ENCODE measurements around the gene FAM76B.
"Not testable (repeated sequence)": the region's sequence is repeated elsewhere in the genome, so short reads cannot be mapped to it uniquely, and the experiment has no call there.

FAM76B gene

DNA sequence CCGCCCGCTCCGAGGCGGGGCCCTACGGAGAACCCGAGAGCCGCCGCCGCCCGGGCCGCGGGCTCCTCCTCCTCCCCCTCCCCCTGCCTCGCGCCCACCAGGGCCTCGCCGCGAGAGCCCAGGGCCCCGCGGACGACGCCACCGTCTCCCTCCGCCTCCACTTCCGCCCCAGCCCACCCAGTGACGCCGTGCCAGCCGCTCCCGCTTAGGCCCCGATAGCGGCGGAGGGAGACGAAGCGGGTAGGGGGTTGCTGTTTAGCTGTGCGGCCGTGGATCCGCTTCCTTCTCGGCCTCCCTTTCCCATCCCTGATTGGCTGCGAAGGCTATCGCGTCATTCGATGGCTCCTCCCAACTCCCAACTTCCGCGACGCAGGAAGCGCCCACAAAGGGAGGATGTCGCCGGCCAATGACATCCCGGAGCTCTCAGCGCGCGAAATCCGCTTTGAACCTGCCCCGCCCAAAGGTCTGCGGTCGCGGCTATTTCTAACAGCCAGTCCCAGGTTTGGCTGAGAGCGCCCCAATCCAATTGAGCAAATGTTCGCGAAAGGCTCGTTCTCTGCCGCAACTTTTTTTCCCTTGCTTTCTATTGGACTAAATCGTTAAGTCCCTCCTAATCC lies at the start of gene FAM76B:
Gene FAM76B, minus strand, starts transcription at position 277 of the 617 bp plus-strand sequence. CDS start 304 bp downstream, outside the sequence.
- peak; percentile 99 for DNase-seq

GRCh38 chr11:95835768-95836488 lies 46.3 kb upstream of the FAM76B start:
- peak; percentile 68 for DNase-seq

DNA sequence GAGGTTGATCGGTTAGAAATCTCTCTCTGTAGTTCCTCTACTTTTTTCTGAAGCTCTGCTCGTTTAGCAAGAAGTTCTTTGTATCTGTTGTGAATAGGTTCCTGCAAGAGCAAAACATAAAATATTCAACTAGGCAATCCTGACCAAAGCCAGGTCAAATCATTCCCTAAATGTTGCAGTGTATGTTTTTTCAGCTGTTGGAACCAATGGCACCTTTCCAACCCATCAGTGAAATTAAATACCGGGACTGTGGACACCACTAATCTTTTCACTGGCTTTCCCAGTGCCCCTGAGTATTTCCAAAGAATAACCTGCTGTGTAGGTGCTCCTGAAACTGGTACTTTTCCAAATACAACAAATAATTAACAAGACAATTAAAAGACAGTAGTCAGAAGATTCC lies 45.8 kb upstream of the FAM76B start:
- DNase-seq: no peak

GRCh38 chr11:95833378-95833777 lies 43.8 kb upstream of the FAM76B start:
- no peak for DNase-seq

DNA sequence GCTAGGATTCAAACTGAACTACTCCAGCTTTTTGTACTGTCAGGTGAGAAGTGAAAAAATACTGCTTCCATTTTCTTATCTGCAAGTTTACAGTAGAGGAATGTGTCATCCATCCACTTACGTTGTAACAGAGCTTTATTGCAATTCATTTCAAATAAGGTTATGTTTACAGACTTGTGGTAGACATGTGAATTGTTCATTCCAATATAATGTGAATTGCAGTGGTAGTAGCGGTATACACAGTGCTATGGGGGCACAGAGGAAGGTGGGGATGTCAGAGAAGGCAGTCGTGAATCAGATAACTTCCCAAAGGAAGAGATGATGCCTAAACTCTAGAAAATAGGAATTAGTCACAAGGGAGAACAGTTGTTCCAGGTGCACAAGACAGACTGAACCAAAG lies 43.2 kb upstream of the FAM76B start:
- DNase-seq: no peak

DNA sequence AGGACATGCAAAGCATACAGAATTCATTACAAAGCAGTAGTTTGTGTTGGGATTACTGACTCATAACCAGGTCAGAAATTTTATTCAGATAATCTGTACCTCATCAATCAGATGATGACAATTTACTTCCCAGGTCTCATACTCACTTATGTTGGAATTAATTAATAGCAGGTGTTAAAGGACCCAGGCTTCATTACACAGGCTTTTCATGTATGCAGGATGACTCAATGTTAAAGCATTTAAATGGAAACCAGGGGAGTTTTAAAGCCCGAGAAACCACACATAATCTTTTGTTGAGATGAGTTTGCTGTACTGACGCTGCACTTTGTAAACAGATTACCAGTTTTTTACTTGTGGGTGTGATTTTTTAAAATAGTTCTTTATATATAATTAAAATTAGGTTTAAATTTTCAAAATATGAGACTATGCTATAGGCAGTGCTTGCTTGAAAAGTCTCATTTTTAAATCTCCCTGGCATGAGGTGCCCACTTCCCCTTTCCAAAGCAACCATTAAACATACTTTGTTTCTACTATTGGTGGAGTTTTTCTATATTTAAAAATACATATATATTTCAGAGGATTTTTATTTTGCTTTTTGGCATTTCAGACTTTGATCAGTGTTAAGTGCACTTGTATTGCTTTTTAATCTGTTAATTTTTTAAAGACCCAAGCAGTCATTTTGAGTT lies 41.8 kb upstream of the FAM76B start:
- no peak for DNase-seq

DNA sequence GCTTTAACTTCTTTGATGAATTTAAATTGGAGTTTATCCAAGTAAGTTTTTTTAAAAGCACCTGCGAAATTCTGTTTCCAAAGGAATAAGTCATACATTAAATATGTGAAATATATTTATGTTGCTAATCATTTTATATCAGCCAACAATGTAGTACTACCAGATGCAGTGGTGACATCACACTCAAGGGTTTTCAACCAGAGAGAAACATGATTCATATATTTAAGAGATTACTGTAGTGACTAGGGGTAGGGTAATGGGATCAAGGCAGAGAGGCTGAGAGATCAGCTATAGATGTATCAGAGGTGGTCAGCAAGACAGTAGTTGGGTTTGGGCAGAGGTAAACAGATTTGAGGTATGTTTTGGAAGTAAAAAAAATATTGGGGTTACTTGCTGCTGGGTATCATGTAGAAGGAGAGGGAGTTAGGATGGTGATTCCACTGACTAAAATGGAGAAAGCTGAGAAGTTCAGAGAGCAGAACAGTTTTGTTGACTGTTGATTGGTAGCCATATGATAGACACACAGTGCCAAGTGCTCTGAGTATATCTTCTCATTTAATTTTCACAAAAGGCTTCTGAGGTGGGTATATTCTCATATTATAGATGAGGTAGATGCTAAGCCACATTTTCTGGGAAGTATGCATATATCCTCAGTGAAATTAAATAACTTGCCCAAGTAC lies 40.1 kb upstream of the FAM76B start:
- DNase-seq: no peak

DNA sequence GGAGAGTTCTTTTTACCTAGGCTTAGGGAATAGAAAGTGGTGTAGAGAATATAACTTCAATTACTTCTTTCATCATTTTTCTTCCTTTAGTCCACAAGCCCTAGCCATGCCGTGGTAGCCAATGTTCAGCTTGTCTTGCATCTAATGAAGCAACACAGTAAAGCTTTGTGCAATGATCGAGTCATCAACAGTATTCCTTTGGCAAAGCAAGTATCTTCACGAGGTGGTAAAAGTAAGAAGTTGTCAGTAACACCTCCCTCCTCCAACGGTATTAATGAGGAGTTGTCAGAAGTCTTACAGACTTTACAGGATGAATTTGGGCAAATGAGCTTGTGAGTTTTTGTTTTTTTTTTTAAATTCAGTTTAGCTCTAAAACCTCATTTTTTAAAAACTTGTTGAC lies 38.1 kb upstream of the FAM76B start:
- DNase-seq: no peak

DNA sequence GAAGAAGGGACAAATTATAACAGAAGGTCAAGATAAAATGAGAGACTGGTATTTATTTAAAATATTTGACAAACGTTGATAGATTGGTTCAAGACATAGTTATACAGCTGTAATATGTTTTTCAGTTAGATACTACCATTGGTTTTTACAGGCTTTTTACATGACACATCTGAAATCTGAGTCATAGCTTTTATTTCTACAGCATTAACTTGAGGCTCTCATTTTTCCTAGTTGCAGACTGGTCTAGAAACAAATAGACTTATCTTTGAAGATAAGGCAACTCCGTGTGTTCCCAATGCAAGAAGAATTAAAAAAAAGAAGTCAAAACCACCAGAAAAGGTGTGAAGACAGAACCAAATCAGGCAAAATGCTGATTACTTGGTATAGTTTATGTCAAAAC lies 32.1 kb upstream of the FAM76B start:
- no peak for DNase-seq

GRCh38 chr11:95816037-95816436 lies 26.5 kb upstream of the FAM76B start:
- no peak for DNase-seq

- not testable (repeated sequence) for DNase-seq
Measured at GRCh38 chr11:95811052-95811451, 21.5 kb upstream of the FAM76B start.

DNA sequence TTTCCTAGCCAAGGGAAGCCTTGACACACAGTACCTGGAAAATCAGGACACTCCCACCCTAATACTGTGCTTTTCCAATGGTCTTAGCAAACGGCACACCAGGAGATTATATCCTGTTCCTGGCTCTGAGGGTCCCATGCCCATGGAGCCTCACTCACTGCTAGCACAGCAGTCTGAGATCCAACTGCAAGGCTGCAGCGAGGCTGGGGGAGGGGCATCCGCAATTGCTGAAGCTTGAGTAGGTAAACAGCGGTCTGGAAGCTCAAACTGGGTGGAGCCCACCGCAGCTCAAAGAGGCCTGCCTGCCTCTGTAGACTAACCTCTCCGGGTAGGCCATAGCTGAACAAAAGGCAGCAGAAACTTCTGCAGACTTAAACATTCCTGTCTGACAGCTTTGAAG lies 16.9 kb upstream of the FAM76B start:
- not testable (repeated sequence) for DNase-seq

GRCh38 chr11:95805869-95806268 lies 16.3 kb upstream of the FAM76B start:
- no peak for DNase-seq

DNA sequence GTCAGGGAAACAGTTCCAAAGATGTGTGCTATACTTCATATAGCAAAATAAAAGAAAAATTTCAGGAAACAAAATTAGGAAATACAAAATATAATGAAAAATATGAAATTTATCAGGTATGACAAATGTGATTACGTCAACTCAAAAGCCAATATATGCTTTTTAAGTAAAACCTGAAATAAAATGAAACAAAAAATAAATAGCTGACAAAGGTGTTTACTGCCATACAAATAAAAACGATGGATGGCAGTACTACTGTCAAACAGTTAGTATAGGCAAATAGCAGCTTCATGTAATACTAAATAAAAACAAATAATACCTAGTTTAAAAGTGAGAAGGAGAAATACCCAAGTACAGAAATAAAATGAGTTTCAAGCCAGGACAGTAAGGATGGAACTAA lies 14.4 kb upstream of the FAM76B start:
- DNase-seq: no peak

- DNase-seq: no peak
Measured at GRCh38 chr11:95802806-95803205, 13.2 kb upstream of the FAM76B start.

DNA sequence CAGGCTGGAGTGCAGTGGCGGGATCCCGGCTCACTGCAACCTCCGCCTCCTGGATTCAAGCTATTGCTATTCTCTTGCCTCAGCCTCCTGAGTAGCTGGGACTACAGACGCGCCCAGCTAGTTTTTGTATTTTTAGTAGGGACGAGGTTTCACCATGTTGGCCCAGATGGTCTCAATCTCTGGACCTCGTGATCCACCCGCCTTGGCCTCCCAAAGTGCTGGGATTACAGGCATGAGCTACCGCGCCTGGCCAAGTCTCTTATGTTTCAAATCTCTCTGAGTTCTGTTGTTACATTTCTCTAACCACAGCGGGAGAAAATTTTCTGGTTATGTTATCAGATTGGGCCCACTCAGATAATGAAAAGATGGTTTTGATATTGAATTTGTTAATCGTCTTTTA lies 10.9 kb upstream of the FAM76B start:
- DNase-seq: no peak

DNA sequence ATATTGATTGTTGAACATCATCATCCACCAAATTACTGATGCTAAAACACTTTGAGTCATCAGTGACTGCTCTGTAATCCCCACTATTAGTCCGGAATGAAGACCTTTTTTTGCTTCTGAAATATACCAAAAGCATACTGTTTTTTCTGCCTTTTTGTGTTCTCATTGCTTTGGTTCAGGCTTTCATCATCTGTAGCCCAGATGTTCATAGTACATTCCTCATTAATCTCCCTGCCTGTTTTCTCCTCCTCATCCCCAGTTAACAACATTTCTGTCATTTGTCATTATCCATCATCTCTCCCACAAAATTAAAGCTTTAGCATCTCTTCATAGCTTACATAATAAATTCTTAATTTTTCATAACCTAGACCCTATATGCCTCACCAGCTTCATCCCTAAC lies 10.0 kb upstream of the FAM76B start:
- no peak for DNase-seq

GRCh38 chr11:95796501-95796900 lies 6.9 kb upstream of the FAM76B start:
- DNase-seq: no peak

DNA sequence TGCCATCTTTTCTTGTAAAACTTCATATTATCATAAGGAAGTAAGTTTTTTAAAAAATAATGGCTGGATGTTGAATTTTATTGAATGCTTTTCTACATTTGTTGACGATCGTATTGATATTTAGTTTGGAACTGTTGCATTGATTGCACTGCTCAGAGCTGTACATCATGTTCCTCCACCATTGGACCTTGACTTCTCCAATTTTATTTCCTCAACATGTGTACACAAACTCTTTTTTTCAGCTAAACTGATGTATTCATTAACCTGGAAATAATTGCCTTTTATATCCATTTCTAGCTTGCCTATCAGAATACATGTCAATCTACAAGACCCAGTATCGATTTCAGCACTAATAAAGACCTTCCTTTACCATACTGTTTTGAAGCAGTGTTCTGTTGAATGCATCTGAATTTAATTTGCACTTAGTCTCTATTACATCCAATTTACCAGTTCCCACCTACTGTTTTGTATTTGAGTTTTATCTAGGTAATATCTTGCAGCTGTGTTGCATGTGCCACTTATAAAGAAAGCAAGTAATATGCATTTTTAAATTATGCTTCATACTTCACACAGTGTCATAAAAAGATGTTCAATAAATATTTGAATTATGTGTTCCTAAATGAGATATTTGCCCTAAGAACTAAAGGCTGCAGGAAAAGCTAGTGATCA lies 6.2 kb upstream of the FAM76B start:
- DNase-seq: no peak

- no peak for DNase-seq
Measured at GRCh38 chr11:95794086-95794485, 4.5 kb upstream of the FAM76B start.

GRCh38 chr11:95793116-95793515 lies 3.5 kb upstream of the FAM76B start:
- no peak for DNase-seq

DNA sequence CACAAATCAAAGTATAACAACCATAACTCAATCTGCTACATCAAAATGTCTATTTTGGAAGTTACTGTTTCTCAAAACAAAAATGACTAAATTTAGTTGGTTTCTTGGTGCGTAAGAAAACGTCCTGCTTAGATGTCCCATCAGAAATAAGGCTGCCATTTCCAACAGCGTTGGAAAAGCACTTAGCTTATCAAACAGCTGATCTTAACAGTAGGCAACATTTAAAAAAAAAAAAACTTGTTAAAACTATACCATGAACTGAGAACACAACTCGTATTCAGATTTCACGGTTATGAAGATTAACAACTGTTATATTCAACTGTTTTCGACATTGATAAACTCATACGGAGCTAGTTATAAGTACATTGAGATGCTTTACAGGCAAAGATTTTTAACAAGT lies 3.1 kb upstream of the FAM76B start:
- DNase-seq: no peak

GRCh38 chr11:95792200-95792599 lies 2.6 kb upstream of the FAM76B start:
- no peak for DNase-seq

Data from NCI-H774 (cell line).